GM12872 (cell line): ENCODE measurements around the gene MYOCOS.

Source experiments
- TF ChIP-seq, protein P1 (sequence below): IDR thresholded peaks from 3 replicates; pipeline ENCODE4 v1.5.1; 2011; ENCODE audit warnings: low read depth, mild to moderate bottlenecking, low read length, moderate library complexity; ENCODE audit not compliant: insufficient read depth

MYOCOS gene

DNA sequence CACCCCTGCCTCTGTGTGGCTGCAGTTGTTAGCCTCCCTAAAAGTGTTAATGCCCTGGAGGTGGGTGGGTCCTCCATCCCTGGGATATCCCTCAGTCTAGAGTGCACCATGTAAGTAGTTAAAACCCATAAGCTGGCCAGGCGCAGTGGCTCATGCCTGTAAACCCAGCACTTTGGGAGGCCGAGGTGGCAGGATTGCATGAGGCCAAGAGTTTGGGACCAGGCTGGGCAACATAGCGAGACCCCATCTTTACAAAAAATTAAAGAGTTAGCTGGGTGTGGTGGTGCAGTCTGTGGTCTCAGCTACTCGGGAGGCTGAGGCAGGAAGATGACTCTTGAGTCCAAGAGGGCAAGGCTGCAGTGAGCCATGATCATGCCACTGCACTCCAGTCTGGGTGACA lies 20.2 kb downstream of the MYOCOS start:
- TF ChIP-seq, protein P1, sequence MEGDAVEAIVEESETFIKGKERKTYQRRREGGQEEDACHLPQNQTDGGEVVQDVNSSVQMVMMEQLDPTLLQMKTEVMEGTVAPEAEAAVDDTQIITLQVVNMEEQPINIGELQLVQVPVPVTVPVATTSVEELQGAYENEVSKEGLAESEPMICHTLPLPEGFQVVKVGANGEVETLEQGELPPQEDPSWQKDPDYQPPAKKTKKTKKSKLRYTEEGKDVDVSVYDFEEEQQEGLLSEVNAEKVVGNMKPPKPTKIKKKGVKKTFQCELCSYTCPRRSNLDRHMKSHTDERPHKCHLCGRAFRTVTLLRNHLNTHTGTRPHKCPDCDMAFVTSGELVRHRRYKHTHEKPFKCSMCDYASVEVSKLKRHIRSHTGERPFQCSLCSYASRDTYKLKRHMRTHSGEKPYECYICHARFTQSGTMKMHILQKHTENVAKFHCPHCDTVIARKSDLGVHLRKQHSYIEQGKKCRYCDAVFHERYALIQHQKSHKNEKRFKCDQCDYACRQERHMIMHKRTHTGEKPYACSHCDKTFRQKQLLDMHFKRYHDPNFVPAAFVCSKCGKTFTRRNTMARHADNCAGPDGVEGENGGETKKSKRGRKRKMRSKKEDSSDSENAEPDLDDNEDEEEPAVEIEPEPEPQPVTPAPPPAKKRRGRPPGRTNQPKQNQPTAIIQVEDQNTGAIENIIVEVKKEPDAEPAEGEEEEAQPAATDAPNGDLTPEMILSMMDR = no peak

DNA sequence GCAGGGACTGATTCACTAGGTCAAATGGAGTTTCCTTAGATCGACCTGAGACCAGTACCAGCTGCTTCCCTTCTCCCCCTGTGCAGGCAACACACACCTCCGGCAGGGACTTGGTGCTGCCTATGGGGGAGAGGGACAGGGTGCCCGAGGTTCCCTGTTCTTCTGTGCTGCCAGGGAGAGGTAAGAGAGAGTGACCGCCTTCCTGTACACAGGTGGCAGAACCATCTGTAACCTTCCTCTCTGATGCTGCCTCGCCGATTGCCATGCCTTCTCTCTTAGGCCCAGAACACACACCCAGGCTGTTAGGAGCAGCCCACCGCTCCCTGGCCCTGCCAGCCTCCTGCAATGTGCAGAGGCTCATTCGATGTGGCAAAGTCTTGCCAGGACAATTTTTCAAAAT lies 21.1 kb downstream of the MYOCOS start:
- TF ChIP-seq, protein P1 = no peak

DNA sequence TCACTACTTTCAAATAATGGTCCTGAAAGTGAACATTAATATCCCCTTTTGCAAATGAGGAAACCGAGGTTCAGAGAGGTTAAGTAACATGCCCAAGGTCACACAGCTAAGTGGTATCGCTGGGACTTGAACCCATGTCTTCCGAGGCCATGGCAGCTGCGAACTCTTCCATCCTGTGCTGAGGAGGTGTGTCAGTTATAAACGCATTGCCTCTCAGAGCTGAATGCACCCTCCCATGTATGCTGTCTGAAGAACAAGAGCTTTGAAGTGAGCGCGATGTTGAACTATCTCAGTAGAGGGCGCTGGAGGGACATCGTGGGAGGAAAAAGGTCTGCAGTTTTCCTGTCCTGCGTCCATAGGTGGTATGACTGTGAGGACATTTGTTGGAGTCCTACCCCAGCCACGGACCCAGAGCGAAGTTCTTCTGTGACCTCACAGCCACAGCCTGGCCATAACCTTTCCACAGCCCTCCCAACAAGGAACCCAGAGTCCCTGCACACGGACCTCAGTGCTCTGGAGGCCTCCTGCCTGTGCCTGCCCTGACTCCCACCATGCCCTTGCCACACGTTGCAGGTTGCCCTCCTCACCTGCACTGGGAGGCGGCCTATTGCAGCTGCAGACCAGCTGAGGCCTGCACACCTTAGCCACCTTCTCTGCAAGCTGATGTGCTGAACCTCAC lies 22.9 kb downstream of the MYOCOS start:
- TF ChIP-seq, protein P1 = peak; percentile 88

DNA sequence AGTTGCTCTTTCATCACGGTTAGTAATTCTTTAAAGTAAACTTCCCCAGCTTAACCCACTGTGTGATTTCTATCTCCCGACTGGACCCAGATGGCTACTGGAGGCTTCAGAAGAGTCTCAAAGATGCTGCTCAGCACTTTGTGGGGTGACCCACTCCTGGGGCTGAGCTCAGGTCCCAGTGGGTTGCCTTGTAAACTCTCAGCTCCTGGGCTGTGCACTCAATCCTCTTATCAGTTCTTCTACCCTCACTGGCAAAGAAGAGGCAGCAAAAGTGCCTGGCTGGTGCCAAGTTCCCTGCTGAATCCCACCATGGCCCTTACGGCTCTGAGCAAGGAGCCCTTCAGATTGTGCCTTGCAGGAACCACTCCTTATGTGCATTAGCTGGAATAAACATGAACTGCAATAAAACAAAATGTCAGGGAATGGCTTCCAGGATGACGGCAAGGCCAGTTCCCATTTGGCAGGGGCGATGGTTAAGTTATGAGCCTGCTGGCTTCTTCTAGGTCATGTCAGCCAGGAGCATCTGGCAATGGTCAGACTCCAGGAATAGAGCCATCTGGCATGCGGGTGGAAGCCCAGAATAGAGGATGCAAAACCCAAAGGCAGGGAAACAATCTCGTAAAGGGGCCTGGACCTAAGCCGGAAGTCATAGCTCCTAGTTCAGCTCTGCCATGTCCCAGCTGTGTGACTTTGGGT lies 23.7 kb downstream of the MYOCOS start:
- TF ChIP-seq, protein P1 = no peak

DNA sequence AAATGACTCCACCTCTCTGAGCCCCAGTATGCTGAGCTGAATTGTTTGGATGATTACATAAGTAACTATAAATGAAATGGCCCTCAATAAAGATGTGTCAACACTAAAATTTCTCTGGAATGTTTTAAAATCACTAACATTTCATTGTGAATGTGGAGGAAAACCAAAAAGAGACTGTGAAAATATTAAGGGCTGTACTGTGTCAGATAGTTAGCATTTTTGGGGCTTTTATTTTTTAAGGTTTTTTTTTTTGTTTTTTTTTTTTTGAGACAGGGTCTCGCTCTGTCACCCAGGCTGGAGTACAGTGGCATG lies 24.2 kb downstream of the MYOCOS start:
- TF ChIP-seq, protein P1 = no peak

DNA sequence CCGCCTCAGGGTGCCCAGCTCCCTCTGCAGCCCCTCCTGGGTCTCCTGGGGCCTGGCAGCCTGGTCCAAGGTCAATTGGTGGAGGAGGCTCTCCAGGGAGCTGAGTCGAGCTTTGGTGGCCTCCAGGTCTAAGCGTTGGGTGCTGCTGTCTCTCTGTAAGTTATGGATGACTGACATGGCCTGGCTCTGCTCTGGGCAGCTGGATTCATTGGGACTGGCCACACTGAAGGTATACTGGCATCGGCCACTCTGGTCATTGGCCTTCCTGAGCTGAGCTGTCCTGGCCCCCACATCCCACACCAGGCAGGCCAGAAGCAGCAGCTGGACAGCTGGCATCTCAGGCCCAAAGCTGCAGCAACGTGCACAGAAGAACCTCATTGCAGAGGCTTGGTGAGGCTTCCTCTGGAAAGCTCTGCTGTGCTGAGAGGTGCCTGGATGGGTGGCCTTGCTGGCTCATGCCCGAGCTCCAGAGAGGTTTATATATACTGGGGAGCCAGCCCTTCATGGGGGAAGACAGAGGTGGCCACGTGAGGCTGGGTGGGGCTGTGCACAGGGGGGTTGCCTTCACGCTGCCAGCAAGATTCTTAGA lies 30.3 kb downstream of the MYOCOS start, which contains the start of gene MYOC:
Gene MYOC, minus strand, starts transcription at position 455 of the 589 bp plus-strand sequence. Its CDS starts 77 bp downstream, at position 378.
- TF ChIP-seq, protein P1 = no peak

DNA sequence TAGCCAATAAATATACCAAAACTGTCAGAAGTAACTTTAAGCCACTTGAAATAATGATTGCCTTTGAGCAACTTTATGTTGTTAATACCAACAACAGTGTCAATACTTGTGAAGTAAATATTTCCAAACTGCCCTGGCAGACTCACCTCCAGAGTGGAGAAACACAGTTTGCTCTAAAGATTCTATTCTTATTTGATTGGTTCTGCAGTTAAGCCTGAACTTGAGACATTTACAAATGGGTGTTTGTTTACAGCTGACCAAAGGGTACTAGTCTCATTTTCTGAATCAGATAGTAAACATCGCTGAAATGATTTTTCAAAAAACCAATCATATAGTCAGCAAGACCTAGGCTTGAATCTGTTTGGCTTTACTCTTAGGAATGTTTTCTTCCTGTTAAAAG lies 31.8 kb downstream of the MYOCOS start:
- TF ChIP-seq, protein P1 = no peak
